Measurements from ENCODE around the gene LYPLAL1.
"Not testable (repeated sequence)": the region's sequence is repeated elsewhere in the genome, so short reads cannot be mapped to it uniquely, and the experiment has no call there.

DNA sequence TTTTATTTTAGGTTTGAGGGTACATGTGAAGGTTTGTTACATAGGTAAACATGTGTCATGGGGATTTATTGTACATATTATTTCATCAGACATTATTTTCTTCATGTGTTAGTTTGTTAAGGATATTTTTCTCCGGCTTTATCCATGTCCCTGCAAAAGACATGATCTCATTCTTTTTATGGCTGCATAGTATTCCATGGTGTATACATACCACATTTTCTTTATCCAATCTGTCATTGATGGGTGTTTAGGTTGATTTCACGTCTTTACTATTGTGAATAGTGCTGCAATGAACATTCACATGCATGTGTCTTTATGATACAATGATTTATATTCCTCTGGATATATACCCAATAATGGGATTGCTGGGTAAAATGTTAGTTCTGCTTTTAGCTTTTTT is 76.8 kb downstream of the LYPLAL1 start:
- TF ChIP-seq, protein P1, sequence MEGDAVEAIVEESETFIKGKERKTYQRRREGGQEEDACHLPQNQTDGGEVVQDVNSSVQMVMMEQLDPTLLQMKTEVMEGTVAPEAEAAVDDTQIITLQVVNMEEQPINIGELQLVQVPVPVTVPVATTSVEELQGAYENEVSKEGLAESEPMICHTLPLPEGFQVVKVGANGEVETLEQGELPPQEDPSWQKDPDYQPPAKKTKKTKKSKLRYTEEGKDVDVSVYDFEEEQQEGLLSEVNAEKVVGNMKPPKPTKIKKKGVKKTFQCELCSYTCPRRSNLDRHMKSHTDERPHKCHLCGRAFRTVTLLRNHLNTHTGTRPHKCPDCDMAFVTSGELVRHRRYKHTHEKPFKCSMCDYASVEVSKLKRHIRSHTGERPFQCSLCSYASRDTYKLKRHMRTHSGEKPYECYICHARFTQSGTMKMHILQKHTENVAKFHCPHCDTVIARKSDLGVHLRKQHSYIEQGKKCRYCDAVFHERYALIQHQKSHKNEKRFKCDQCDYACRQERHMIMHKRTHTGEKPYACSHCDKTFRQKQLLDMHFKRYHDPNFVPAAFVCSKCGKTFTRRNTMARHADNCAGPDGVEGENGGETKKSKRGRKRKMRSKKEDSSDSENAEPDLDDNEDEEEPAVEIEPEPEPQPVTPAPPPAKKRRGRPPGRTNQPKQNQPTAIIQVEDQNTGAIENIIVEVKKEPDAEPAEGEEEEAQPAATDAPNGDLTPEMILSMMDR (IDR thresholded peaks at IDR 0.05; ENCODE audit: control extremely low read depth in 1 of 3, insufficient read depth in 1 of 3, low read depth in 1 of 3, low read length in 3 of 3), result not testable (repeated sequence)
- TF ChIP-seq, protein P2, sequence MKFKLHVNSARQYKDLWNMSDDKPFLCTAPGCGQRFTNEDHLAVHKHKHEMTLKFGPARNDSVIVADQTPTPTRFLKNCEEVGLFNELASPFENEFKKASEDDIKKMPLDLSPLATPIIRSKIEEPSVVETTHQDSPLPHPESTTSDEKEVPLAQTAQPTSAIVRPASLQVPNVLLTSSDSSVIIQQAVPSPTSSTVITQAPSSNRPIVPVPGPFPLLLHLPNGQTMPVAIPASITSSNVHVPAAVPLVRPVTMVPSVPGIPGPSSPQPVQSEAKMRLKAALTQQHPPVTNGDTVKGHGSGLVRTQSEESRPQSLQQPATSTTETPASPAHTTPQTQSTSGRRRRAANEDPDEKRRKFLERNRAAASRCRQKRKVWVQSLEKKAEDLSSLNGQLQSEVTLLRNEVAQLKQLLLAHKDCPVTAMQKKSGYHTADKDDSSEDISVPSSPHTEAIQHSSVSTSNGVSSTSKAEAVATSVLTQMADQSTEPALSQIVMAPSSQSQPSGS (IDR thresholded peaks at IDR 0.05; ENCODE audit: low read length), result not testable (repeated sequence)
- not testable (repeated sequence) for TF ChIP-seq POLR2A (IDR thresholded peaks at IDR 0.05; ENCODE audit: control extremely low read depth in 1 of 2, low read depth in 2 of 2, low read length in 2 of 2); RXRA (IDR thresholded peaks at IDR 0.05; ENCODE audit: insufficient read depth, low read depth, low read length); SP2 (IDR thresholded peaks at IDR 0.05; ENCODE audit: low read length); NRF1 (IDR thresholded peaks at IDR 0.05; ENCODE audit: low read depth, low read length); EZH2 (IDR thresholded peaks at IDR 0.05; ENCODE audit: low read depth, low read length, severe bottlenecking); GABPA (IDR thresholded peaks at IDR 0.05; ENCODE audit: borderline replicate concordance, insufficient read depth, low read length); ATF3 (IDR thresholded peaks at IDR 0.05; ENCODE audit: insufficient read depth, low read depth, low read length); TCF12 (IDR thresholded peaks at IDR 0.05; ENCODE audit: low read depth, low read length); CTBP2 (IDR thresholded peaks at IDR 0.05; ENCODE audit: borderline replicate concordance, insufficient read depth, insufficient read length, low read length)
- TF ChIP-seq, protein P3, sequence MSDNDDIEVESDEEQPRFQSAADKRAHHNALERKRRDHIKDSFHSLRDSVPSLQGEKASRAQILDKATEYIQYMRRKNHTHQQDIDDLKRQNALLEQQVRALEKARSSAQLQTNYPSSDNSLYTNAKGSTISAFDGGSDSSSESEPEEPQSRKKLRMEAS (IDR thresholded peaks at IDR 0.05), result not testable (repeated sequence)

Measured in H1 (cell line).